ENCODE results near the gene ECE2.

- no peak for TF ChIP-seq CTCF (IDR thresholded peaks at IDR 0.05; ENCODE audit: low read length)
- TF ChIP-seq EZH2 (IDR thresholded peaks at IDR 0.05; ENCODE audit: borderline replicate concordance, low read length), result no peak
Measured at GRCh38 chr3:184315543-184315867, 39.7 kb downstream of the ECE2 start.

Data from OCI-LY1 (cell line).